GM19043 (cell line): ENCODE results near the gene GHR.
"Not testable (repeated sequence)": the region's sequence is repeated elsewhere in the genome, so short reads cannot be mapped to it uniquely, and the experiment has no call there.

ENCODE experiments used
- ATAC-seq: cut with Tn5 transposase; IDR thresholded peaks from one replicate; pipeline ENCODE4 v1.9.1; 2021; ENCODE audit warnings: low read depth; ENCODE audit not compliant: unreplicated experiment

Gene GHR

DNA sequence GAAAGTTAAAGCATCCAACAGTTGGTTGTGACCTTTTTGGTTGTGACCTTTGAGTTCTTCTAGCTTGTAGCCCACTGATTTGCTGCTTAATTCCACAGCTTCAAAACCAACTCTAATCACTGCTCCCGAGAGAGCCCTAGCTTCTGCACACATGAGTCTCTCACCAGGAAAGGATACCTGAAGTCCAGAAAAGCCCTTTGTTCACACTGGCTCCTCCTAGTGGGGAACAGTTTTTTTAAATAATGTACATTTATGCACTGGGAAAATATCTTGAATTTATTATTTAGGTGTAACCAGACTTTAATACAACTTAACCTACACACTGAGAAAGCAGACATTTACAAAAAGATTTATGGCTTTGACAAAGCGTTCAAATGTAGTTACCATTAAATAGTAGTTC is 213.2 kb downstream of the GHR start:
- no peak for ATAC-seq

DNA sequence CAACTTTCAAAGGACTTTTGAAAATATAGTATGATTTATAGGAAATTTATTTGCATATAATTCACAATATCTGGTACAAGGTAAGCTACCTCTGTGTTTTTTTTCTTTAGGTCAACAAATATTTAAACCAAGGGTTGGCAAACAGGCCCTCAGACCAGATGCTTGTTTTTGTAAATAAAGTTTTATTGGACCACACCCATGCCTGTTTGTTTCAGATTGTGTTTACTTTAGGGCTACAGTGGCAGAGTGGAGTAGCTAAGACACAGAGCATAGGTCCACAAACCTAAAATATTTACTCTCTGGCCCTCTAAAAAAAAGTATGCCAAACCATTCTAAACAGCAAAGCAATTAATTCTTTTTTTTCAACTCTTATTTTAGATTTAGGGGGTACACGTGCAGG is 213.7 kb downstream of the GHR start:
- no peak for ATAC-seq

DNA sequence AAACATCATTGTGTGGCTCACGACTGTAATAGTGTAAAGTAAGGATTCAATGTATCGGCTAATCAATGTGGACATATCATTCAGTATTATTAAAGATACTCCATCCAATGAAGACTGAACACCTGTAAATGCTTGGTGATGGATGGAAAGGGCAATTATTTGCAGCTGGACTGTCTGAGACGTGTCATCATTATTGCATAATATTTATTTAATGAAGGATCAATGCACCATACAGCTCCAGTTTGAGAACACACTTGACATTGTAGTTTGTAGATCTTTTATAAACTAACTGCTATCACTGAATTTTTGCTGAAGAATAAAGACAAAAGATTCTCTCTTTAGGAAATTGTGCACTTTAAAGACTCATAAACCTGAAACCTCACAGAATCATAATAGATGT is 215.7 kb downstream of the GHR start:
- no peak for ATAC-seq

DNA sequence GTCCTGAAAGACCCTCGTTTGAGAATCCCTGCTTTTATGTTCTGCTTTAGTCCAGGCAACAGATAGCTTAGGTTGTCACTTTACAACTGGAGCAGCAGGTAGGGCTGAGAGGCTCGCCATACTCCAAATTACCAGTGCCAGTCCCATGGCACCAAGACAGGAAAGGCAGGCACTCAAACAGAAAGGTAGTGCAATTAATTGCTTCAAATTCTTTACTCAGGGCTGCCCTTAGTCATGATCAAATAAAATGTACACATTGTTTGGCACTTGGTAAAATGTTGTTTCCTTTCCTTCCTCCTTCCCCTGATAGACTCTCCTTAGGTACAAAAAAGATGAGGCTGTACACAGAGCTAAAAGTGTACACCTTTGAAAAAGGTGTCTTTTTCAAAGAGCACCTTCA is 217.6 kb downstream of the GHR start:
- ATAC-seq, result no peak

DNA sequence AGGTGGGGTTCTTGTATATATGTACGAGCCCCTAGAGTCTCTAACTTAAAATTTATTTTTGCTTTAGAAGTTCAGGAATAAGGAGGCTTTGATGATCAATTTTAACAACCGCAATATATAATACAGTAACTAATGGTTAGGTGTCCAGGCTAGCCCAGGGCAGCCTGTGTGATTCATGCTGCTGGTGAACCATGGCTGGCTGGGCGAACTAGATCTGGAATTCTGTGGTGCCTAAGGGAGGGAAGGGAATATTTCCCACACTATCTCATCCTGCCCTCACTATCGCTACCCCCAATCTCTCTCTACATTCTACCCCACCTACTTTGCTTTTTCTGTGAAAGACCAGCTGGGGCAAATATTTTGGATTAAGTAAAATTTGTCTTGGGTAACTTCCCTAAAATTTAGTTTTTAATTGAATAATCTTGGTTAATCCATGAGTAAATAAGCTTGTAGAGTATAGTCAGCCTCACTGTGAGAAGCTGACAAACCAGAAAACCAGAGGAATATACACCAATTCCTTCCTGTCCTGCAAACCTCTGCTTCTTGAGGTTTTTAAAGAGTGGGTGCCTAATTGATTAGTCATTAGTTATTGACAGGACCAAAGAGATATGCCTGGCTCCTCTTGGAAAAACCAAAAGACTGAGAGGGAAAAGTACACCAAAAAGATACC is 218.2 kb downstream of the GHR start:
- ATAC-seq, result no peak

DNA sequence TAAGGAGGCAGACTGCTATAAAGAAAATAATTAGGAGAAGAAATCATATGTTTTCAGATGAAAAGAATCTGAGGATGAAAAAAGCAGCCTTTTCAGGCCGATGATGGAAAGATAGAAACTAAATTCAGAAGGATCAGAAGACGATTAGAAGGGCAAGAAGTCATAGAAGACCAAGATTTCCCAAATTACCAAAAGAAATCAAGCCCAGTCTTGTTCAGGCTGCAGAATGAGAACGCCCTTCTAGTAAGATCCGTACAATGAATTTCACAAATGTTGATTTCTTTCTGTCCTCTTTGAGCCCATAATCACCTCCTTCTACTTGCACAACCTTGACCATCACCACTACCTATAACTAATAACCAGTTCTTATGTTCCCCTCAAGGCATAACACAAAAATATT is 218.8 kb downstream of the GHR start:
- no peak for ATAC-seq

DNA sequence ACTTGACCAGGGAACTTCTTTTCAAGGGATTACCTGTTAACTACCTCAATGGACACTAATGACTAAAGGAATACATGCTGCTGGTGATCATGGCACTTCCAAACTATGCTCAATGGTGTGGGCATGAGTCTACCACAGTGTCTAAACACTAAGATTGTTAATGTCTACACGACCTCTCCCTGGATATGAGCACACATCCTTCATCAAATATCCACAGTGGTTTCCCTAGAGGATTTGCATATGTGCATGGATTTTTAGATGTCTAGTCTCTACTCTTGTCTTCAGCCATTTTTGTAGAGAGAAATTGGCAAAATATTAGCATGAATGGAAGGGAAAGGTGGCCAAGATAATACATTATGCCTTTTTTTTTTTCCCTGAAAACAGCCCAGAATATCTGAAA is 220.1 kb downstream of the GHR start:
- ATAC-seq, result no peak

DNA sequence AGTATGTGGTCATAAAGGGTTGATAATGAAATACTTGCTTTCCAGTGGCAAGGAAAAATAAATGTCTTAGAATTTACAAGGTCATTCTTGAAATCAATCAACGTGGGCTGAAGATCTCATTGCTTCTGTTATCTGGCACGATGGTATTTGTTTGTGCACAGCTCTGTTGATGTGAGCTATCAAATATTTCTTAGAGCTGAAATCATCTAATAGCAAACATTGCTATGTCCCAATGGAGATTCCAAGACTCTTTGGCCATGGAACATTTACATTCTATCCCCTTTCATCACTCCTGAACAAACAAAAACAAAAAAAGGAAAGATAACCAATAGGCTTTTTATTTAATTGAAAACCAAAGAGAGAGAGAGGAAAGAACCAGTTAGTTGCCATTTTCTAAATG is 221.9 kb downstream of the GHR start:
- no peak for ATAC-seq

DNA sequence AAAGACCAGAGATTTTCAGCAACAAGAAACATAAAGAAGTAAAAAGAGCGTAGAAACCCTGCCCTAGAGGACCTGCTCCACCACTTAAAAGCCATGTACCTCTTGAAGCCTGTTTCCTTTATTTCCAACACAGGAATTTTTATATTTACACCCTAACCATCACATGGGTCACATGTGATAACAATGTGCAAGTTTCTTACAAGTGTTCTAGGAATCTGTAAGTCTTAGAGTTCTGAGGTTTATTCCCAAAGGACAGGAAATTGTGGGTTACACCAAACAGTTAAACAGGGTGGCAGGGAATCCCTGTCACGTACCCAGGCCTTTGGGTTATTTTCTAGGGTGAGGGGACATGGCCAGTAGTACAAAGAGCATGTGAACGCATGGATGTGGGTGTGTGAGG is 224.8 kb downstream of the GHR start:
- no peak for ATAC-seq

DNA sequence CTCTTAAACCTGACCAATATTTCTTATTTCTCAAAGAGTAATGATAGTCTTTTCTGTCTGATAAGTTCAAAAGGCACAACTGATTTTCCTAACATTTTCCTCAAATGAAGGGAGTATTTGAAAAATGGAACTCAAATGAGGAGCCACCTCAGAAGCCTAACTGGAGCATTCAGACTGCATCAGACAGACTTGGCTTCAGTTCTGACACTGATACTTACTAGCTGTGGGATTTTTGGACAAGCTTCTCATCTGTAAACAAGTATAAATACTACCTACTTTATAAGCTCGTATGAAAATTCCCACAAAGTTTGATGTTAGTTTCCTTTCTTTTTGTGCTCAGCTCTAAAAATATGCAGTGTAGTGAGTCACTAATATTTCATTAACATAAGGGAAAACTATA is 225.7 kb downstream of the GHR start:
- no peak for ATAC-seq

DNA sequence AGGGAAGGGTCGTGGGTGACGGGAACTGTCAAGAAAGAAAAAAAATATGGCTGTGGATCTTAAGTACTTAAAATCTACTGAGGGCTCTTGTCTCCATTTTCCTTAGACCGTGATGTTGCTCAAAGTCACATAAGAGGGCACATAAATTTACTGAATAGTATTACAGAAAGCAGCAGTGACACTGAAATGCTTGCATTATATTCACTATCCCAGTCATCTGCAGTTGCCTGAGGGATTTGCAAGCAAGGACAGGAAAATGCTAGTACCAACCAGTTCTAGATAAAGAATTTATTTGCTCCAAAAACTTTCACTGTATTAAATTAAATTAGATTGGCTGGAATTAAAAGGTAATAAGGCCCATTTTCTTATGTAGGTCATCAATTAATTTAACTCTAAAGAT is 226.8 kb downstream of the GHR start:
- ATAC-seq, result no peak

DNA sequence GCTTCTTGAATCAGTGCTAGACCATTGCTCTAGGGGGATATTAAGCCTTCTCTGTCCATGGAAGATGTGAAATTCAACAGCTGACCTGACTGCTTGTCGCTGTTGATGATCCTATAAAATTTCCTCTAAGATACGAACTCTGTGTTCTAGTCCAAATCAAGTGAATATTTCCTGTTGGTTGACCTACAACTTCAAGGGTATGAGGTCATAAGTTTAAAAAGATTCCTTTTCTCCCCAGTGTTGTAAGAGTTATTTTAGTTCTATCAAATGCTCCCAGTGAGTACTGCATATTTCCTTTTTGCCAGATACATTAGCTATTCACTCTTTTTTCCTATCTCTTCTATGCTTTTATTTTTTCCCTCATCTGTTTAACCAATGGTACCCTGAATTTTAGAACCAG is 230.5 kb downstream of the GHR start:
- ATAC-seq, result no peak

DNA sequence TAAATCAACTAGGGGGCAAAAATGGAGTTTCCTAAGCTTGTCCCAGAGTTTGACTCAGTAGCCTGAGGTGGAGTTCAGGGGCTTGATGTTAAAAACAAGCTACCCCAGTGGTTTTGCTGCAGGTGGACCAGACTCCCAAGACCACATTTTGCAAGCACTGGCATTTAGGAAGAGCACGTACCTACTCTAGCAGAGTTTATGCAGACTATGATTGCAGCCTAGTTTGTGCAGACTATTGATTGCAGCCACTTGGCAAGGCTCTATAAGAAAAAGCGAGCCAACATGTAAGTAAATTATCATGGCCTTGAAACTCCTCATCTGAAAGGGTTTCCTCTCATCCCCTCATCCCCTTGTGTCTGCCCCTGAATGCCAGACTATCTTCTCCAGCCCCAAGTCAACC is 231.4 kb downstream of the GHR start:
- ATAC-seq, result no peak

DNA sequence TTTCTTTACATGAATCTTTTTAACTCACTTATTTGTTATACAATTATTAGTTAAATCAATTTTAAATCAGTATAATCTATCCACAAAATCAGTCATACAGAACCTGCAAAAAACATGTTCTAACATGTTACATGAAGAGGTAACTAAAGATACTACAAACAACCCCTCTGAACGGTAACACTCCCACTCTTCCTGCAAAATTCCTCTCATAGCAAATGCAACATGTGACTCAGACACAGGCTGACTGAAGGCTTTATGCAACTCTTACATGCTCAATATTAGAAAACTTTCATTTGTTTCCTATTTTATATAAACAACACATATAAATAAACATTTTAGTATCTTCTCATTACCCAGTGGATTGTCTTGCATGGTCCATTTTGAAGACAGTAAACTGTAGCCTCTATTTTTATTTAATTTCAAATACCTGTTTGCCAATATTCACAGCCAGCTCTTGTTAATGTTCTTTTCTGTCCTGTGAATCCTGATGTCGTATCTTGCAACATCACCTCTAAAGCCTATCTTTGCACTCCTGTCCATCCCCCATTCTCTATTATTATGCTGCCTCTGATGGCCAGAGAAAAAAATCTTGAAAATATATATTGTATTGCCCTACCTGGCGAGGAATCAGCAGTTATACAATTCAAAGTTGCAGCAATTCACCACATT is 232.9 kb downstream of the GHR start:
- ATAC-seq, result no peak

DNA sequence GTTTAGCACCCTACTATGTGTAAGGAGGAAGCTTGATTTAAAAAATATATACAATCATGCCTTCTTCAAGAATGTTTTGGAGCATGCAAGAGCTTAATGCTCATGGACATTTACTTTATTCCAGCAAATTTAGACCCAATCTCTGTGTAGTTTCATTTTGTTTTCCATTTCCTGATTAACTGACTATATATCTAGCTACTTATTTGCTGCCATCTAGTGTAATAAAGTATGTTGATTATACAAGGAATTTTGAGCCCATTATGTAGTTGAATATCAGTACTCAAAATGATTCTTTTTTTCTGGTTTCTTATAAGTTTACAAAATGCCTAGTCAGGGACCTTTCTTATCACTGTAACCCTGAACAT is 233.4 kb downstream of the GHR start:
- ATAC-seq, result no peak

DNA sequence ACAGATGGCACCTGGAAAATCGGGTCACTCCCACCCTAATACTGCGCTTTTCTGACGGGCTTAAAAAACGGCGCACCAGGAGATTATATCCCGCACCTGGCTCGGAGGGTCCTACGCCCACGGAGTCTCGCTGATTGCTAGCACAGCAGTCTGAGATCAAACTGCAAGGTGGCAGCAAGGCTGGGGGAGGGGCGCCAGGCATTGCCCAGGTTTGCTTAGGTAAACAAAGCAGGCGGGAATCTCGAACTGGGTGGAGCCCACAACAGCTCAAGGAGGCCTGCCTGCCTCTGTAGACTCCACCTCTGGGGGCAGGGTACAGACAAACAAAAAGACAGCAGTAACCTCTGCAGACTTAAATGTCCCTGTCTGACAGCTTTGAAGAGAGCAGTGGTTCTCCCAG is 236.6 kb downstream of the GHR start:
- not testable (repeated sequence) for ATAC-seq

DNA sequence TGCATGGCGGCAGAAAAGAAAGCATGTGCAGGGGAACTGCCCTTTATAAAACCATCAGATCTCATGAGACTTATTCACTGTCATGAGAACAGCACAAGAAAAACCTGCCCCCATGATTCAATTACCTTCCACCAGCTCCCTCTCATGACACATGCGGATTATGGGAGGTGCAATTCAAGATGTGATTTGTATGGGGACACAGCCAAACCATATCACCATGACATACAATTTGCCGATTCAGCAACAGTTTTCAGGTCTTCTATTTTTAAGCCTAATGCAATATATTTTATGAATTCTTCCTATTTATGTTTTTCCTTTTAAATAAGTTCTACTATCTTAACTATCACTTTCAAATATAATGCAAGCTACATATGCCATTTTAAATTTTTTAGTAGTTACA is 242.6 kb downstream of the GHR start:
- ATAC-seq, result no peak

DNA sequence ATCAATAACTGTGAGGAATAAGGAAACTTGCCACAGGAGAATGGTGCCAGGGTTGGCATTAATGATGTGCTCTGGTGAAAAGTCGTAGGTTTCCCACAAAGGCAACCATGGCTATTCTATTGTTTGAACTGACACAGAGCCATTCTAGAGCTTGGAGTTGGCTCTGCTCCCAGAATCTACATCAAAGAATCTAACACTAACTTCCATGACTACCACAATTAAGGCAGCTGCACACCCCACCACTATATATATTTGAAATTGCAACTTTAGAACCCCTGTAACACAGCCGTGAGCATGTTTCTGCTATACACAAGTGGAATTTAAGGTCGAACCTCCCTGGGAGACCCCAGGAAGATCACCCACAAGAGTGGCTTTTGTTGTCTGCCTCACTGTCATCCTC is 243.6 kb downstream of the GHR start:
- no peak for ATAC-seq

DNA sequence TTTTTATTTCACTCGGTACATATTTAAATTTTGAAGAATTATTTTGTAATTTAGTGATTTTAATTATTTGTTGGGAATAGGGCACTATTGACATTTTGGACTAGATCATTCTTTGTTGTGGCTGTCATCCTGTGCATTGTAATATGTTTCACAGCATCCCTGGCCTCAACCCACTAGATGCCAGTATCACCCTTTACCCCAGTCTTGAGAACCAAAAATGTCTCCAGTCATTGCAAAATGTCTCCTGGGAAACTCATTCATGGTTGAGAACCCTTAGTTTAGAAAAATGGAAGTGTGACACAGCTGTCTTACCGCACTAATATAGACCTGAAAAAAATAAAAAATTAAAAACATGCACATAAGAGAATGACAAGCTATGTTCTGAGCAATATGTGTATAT is 245.0 kb downstream of the GHR start:
- no peak for ATAC-seq

DNA sequence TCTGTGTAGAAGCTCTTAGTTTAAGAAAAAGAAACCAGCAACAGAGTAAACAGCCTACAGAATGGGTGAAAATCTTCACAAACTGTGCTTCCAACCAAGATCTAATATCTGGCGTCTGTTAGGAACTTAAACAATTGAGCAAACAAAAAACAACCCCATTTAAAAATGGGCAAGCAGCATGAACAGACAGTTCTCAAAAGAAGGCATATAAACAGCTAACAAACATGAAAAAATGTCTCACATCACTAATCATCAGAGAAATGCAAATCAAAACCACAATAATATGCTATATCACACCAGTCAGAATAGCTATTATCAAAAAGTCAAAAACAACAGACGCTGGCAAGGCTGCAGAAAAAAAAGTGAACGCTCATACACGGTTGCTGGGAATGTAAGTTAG is 249.7 kb downstream of the GHR start:
- no peak for ATAC-seq

DNA sequence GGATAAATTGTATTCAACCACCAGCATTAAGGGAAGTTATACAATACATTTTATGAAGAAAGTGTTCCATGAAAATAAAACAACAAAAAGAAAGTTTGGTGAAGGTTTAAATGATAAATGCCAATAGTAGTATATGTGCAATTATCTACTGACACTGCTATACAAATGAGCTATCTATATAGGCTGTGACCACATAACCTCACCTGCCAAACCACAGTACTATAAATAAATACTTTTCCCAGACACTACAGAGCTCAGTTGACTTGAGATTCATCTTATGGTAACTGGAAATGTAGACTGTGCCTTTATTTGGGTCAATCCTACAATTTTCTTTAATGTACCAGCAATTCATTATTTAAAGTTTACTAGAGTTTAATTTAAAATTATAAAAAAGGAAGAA is 252.4 kb downstream of the GHR start:
- no peak for ATAC-seq

DNA sequence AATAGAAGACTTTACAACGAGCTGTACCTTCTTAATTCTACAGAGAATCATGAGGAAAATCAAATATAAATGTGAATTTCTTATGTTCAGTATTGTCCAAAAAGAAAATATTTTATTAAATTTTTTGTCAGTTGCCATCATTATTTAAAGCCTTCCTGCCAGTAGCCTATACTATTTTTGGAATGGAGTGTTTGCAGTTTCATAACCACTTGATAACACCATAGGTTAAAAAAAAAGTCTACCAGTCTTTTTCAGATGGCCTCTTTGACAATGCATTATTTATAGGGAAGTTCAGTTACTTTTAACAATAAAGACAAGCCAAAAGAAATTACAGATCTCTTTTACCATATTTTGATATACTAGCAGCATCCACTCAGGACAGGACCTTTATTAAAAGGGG is 253.1 kb downstream of the GHR start:
- ATAC-seq, result no peak
